GM19025 (cell line): Measurements from ENCODE around the gene TPM1.

Source experiments
- ATAC-seq: cut with Tn5 transposase; IDR thresholded peaks from one replicate; pipeline ENCODE4 v1.9.1; 2021; ENCODE audit warnings: mild to moderate bottlenecking, low read depth, moderate library complexity; ENCODE audit not compliant: unreplicated experiment

Gene TPM1

DNA sequence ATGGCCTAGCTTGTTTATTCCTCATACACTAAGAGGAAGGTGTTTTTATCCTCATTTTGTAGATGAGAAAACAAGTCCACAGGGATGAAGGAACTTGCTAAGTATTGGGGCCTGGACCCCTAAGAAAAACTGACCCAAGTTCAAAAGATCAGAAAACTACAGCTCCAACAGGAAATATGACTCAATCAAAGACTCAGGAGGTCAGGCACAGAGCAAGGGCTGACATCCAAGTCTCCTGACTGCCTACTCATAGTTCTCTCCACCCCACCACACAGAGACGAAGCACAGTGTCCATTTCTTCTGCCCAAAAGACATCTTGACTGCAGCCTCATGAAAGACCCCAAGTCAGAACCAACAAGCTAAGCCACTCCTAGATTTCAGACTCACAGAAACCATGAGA is 26.9 kb upstream of the TPM1 start:
- no peak for ATAC-seq

DNA sequence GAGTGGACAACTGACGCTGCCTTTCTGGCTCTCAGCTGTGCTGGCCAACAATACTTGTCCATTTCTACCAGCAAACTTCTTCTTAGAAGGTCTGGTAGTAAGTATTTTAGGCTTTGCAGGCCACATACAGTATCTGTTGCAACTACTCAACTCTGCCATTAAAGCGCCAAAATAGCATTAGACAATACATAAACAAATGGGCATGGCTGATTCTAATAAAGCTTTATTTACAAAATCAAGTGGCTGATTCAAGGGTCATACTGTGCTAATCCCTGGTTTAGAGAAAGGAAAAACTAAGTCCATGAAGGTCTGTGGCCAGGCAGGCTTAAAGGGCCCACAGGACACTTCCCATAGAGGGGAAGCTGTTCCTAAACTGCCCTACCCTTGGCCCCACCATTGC is 26.3 kb upstream of the TPM1 start:
- ATAC-seq = no peak

DNA sequence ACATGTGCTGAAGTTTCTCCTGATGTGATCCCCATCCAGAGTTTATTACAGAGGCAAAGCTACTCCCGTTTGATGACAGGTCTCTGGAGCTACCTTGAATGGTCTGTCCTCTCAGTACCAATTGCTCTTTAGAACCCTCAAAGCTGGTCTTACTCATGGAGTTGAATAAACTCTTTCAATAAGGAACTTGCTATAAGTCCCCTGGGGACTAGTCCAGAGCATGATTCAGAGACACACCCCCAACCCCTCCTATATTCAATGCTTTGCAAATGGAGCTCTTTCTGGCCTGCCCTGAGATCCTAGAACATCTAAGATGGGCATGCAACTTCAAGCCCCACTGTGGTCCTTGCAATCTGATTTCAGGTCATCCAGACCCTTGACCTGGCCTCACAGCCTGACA is 23.9 kb upstream of the TPM1 start:
- ATAC-seq = no peak

DNA sequence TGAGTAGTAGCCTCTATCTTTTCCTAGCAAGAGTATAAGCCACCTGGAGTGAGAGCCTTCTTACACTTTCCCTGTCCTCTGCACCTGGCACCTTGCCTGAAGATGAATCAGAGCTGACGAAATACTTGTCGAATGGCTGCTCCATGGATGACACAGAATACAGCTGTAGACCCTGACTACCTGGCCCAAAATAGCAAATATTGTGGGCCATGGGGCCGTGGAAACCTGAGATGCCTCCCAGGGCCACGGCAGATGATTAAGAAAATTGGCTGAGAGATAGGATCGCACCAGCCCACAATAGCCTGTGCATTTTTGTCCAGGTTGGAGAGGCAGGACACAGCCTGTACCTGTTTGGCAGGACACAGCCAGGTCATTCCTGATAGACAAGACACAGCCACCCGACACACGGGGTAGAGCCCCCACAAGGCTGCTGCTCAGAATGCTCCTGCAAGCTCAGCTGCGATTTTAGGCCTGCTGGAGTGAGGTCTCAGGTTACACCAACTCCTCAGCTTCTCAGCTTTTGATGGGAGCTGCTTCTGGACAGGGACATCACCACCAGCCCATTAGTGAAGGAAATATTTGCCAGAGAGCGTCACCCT is 22.9 kb upstream of the TPM1 start:
- ATAC-seq = no peak

DNA sequence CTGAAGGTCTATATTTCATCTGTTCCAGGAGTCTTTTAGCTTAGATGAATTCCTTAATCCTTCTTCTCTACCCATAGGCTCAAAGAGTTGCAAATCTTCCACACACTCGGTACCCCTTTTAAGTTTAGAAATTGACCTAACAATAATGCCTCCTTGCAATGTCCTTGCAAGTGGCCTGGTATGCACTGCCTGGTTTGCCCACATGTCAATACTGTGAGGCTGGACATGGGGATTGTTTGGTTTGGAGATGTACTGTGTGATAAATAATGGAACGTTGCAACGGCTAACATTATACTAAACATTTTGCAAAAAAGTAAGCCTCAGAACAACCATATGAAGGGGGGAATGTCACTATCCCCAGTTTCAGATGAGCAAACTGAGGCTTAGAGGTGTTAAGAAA is 22.4 kb upstream of the TPM1 start:
- ATAC-seq = no peak

DNA sequence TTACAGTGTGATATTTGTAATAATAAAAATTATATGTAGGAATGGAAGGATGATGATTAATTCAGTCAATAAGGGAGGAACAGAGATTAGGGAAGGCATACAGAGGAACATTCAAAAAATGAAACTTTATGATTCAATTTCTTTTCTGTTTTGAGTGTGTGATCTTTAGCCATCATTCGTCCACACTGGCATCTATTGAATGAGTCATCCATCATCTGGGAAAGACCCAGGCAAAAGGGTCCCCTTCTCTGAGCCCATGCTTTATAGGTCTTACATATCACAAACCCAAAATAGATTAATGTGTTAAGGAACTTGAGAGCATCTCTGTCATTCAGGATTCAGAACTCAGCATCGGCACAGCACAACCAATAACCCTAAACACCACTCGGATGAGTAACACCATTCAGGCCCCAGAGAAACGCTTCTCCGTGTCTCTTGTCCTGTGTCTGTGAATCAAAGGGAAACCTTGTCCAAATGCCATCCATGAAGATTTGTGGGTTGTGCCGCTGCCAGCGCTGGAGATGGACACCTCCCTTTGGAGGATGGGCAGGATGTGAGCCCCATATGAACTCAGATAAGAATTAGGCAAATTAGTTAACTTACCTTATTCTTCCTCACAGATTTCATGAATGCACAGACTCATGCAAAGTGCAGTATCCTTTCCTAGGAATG is 21.7 kb upstream of the TPM1 start:
- ATAC-seq = no peak

DNA sequence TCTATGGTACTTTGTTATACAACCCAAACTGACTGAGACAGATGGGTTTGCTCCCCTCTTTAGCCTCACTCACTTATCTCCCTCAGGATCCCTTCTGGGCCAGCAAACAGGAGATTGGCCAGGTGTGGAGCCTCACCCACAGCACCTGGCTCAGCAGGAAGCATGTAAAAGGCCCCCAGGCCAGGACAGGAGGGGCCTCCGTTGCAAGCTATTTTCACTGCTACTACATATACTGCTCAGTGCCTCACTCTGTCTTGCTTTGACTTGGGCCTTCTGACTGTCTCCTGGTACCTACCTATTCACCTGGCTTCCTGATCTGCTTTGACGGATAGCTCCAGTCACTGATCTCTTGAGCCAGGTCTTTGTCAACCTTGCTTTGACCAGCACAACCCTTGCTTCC is 20.4 kb upstream of the TPM1 start:
- no peak for ATAC-seq

DNA sequence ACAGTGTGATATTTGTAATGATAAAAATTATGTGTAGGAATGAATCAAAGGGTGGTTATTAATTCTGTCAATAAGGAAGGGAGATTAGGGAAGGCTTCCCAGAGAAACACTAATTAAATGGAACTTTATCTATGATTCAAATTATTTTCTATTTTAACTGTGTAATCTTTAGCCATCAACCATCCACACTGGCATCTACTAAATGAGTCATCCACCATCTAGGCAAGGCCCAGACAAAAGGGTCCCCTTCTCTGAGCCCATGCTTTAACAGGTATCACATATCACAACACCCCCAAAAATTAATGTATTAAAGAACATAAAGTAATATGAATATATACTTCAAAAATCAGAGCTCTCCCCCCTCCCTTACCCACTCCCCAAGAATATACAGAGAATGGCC is 19.9 kb upstream of the TPM1 start:
- ATAC-seq = no peak

DNA sequence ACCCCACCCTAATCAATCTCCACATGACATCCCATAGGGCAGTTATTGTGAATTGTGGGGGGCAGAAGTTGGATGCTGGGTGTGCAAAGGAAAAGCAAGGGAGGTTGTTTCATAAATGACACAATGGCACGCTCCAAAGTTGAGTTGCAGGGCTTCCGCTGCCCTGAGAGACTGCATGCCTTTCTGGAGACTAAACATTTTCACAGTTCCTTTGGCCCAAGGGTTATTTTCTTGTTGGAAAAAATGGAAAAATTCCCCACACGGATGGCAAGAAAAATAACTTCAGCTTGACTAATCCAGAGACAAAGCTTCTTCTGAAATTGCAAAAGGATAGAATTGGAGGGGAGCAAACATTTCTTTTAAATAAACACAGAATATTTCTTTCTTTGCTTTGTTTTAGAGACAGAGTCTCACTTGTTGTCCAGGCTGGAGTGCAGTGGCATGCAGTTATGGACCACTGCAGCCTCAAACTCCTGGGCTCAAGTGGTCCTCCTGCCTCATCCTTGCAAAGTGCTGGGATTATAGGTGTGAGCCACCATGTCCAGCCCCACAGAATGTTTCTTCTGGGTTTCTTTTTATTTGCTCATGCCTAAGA is 19.1 kb upstream of the TPM1 start:
- no peak for ATAC-seq

DNA sequence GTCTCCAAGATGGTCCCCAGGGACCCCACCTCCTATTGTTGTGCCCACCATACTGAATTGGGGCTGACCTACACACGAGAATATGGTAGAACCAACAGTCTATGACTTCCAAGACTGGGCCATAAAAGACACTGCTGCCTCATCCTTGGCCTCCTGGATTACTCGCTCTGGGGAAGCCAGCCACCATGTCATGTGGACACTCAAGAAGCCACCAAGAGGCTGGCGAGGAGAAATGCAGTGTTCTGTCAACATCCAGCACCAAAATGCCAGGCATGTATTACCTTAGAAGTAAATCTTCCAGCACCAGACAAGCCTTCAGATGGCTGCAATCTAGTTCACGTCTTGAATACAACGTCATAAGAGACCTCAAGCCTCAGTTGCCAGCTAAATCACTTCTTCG is 17.1 kb upstream of the TPM1 start:
- no peak for ATAC-seq

DNA sequence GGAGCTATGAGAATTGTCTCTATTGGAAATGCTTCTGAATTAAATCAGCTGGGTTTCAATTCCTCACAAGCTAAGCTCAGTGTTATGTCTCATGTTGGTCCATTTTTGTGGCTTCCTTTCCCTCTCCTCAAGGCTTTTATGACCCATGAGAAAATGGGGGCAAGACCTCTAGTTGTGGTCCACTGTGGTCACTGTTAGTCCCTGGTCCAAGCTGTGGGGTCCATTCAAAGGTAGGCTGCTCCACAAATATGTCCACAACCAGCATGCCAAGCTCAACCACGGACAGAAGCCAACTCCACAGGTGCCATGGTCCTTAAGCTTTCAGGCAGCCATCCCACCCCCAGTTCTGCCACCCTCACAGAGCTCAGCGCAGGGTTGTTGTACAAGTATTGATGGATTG is 14.9 kb upstream of the TPM1 start:
- no peak for ATAC-seq

DNA sequence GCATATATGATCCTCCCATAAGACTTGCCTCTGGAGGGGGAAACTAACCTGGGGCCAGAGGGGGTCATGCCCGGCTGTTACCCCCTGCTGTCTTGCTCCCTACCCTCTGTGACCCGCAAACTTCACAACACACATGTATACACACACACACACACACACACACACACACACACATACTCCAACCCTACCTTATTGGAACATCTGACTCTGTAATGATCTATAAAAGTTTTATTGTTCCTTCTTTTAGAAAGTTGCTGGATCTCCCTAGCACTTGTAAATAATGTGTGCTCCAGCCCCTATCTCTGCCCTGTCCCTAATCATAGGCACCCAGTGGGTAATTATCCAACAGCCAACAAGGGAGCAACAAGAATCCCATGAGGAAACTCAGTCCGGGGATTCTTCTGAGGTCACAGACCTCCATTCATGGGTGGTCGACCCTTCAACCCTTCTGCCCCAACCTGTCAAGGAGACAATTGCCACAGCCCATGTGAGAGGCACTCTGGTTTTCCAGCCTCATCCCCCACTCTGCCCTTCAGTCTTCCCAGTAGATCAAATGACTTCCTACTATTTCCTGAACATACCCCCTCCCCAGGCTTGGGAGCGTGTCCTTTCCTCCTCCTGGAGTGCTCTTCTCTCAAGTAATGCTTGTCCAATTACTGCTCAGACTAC is 14.0 kb upstream of the TPM1 start:
- no peak for ATAC-seq

DNA sequence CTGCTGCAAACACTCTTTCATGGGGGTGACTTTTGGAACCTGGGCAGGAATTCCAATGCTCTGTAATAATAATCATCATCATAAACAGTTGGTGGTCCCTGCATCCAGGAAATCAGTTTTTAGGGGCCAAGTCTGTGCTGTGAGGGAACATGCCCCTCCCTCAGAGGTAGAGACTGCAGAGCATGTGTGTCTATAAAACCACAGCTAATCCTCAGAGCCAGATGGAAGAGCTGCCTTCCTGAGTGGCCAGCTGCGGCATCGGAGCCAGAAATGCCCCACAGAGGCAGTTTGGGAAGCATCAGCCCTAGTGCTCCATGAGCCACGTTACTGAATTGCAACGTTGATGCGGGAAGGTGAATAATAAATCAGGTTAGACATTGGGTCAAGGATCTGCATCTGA is 12.9 kb upstream of the TPM1 start:
- ATAC-seq = no peak

DNA sequence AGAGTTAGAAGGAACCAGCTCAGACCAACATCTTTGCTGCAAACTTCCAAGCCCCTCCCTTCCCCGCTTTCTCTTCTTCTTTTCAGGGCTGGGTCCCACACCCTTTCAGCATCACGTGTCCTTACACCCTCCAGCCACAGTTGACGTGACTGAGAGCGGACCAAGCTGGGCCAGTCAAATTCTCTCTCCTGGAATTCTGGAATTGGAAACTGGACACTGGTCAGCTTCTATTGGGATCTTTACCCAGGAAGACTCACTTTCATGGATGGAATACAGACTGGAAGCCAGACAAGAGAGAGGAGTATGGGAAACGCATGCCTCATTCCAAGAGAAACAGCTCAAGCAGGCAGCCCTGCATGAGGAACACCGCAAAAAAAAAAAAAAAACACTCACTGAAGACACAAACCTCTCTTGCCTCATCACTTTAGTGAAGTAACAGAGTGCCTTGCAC is 12.4 kb upstream of the TPM1 start:
- no peak for ATAC-seq

DNA sequence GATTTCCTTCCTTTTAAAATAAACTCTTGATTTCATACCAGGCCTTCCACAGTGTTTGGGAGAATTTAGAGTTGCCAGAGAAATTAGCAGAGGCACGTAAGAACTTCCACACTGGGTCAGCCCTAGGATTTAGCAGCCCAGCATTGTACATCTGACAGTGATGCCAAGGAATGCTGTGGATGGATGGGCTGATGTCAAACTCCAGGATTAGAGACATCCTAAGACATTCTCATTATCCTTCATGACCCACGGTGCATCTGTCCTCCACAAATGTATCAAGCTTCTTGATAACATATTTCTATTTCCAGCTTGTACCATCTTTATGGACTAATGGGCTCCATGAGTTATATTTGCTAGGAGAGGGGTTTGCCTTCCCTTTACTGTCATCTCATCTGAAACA is 8.0 kb upstream of the TPM1 start:
- ATAC-seq = no peak

DNA sequence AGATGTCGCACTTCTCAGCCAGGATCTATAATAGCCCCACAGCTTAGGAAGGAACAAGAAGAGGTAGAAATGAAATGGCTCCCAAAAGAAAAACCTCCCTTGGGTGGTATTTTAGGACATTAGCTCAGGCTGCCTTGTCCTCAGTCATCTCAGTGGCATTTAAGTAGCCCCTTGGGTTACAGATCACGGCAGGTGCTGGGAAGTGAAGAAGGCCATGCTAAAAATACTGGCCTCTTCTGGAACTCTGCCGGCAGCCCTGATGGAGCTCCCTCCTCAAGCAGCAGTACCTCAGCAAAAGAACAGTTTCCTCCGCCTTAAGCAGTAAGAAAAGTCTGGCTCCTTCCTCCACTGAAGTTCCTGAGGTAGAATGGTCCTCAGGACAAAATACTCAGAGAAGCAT is 7.3 kb upstream of the TPM1 start:
- no peak for ATAC-seq

DNA sequence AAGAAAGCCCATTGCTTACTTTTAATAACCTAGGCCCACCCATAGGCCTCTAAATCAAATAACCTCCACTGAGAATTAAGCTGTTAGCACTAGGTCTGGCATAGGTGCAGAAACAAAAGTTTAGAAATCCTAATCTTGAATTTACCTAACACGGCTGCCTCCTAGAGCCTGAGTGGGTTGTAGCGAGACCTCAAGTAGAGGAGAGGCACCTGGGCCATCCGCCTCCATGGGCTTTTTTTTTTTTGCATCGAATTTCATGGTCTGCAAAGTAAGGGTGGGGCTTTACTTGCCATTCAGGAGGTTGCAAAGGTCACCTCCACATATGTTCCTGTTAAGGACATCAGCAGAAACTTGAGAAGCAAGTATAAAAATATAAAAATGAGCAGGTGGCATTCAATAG is 6.6 kb upstream of the TPM1 start:
- no peak for ATAC-seq

DNA sequence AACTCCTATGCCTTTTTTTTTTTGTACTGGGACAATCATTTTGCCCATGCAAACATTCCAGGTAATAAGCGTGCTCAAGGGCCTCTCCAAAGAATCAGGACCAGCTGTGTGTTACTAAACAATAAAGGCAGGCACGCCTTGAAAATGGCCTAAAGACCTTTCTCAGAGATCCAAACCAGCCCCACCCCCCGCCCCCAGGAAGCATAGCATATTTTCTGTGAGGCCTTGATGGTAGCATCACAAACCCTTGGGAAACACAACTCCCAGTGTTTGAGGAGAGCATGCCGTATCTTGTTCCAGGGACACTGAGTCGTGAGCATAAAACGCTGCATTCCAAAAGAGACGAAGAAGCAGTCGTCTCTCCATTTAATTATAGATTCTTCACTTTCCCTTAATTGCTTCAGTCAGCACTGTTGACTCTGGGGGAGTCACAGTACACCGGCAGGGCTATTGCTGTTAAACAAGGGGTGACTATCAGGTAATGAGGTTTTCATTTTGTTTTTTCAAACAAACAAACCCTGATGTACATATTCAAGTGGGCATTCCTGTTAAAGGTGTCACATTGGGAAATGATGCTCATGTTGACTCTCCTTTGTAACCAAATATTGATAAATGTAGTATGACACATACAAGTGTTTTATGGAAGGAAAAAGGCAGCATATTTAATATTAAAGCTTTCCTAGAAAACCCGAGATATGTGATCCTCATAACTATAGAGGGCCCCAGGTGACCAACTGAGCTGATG is 4.4 kb upstream of the TPM1 start:
- ATAC-seq = no peak

DNA sequence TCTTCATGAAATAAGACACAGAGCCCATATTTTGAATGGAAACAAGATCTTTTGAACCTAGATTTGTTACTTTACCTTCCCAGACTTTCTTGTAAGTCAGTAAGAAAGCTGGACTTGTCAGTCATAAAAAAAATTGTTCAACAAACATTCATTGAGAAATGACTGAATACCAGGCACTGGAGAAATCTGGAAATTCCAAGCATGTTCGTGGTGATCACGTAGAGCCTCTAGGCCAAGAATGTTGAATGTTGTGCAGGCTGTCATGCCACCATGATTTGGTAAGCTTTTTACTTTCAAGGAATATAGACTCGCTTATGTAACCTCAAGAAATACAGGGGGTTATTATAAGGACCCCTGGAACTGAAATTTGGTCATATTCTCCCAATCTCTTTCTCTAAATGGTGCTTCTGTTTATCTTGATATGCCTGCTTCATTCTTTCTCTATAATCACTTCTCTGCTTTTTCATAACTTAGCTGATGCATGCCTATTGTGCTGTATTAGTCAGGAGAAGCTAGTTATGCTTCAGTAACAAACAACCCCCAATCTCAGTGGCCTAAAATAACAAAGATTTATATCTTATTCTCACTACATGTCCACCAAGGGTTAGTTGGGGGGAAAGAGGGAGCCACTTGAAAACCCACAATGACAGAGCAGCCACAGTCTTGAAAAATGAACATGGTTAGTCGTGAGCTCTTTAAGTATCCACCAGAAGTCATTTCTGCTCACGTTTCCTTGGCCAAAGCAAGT is 3.4 kb upstream of the TPM1 start:
- no peak for ATAC-seq

DNA sequence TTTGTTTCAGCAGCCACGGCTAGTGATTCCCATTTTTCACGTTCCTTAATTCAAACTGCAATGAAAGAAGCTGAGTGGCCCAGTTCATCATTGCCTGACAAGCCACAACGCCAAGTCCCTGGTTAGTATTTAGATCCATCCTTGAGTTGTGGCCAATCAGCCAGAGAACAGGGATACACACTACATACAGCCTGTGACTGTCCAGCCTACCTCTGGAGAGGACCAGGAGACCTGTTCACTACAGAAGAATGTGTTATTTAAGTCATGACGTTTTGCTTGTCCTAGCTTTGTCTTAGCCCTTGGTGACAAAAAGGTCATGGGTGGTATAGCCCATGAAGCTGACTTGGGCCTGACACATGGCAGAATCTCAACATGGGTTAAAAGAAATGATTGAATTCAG is 2.7 kb upstream of the TPM1 start:
- no peak for ATAC-seq
